Lung (tissue), 12 donors: Measurements from ENCODE around the gene ITGBL1. TPM values are rescaled to one million over a fixed set of nuclear protein-coding genes. Genes with fewer than 3 reads are reported as not detected.

Source experiments
- ATAC-seq: fragments of 200-7000 bp; cut with Tn5 transposase; one replicate; pipeline ENCODE4 v1.9.1; 2020; ENCODE audit warnings: moderate number of reproducible peaks; ENCODE audit not compliant: insufficient read depth, low FRiP score
- DNase-seq, 3 donors: peaks; one replicate each; pipeline ENCODE4 v3.0.0-alpha.2; 2013 to 2017
- H3K27ac ChIP-seq, 2 donors: one replicate each; pipeline ENCODE4 v1.5.1; 2013; ENCODE audit warnings: mild to moderate bottlenecking in 2 of 2, moderate library complexity in 2 of 2, control low read depth in 1 of 2, inconsistent platforms in 1 of 2, low read depth in 1 of 2, low read length in 1 of 2
- H3K27me3 ChIP-seq, 3 donors: one replicate each; pipeline ENCODE4 v1.5.1; 2013; ENCODE audit warnings: low read length in 2 of 3; ENCODE audit not compliant: control insufficient read depth in 3 of 3, insufficient read depth in 3 of 3
- H3K36me3 ChIP-seq, 4 donors: one replicate each; pipeline ENCODE4 v1.5.1; 2013; ENCODE audit warnings: low read length in 4 of 4, mild to moderate bottlenecking in 1 of 4, moderate library complexity in 1 of 4; ENCODE audit not compliant: control insufficient read depth in 4 of 4, insufficient read depth in 4 of 4
- H3K4me1 ChIP-seq, 5 donors: one replicate each; pipeline ENCODE4 v1.5.1; 2013; ENCODE audit warnings: low read length in 5 of 5, mild to moderate bottlenecking in 2 of 5, moderate library complexity in 1 of 5; ENCODE audit not compliant: control insufficient read depth in 5 of 5, insufficient read depth in 5 of 5
- H3K4me3 ChIP-seq: one replicate; pipeline ENCODE4 v1.5.1; 2013; ENCODE audit warnings: mild to moderate bottlenecking, control low read depth, moderate library complexity
- H3K9ac ChIP-seq, 2 donors: one replicate each; pipeline ENCODE4 v1.5.1; 2013; ENCODE audit warnings: low read length in 2 of 2, control low read depth in 1 of 2; ENCODE audit not compliant: insufficient read depth in 1 of 2
- H3K9me3 ChIP-seq, 4 donors: one replicate each; pipeline ENCODE4 v1.5.1; 2013; ENCODE audit warnings: low read length in 3 of 4, mild to moderate bottlenecking in 1 of 4, moderate library complexity in 1 of 4; ENCODE audit not compliant: control insufficient read depth in 4 of 4, insufficient read depth in 3 of 4
- CTCF ChIP-seq: IDR thresholded peaks from 2 replicates; pipeline ENCODE4 v1.5.1; 2012; ENCODE audit warnings: mild to moderate bottlenecking; ENCODE audit errors: control extremely low read depth, extremely low read depth
- WGBS, 2 donors: extraction: QIAGEN DNeasy Blood & Tissue Kit; methylation state at CpG; one replicate each; pipeline ENCODE4 v1.1.7; 2013; 5-methylcytosine and 5-hydroxymethylcytosine counted together
- polyA plus RNA-seq, 2 donors: library from polyadenylated mRNA; stranded (reverse); fragments of 200-250 nt; gene quantifications; one replicate each; pipeline ENCODE4 v1.2.1, GENCODE V29; 2013
- total RNA-seq, 2 donors: library from RNA; depleted of rRNA in 1 of 2; stranded (reverse); fragments of >200 nt in 1 of 2; gene quantifications; one replicate each; pipeline ENCODE4 v1.2.1, GENCODE V29; 2014 to 2021
- donor health status: control.
- donor health status: control.
- donor health status: Bipolar disorder and iron deficiency.
- donor health status: healthy.
- donor health status: DM: yes; HTN: yes; CAD: no.

ITGBL1 gene
- total and polyA plus RNA-seq, 4 donors = 1.1 to 7.2 (median 4.0) TPM

- ATAC-seq (no peak), DNase-seq (no peak)
- H3K9ac ChIP-seq = no peak overlapping the region
- no peak overlapping the region for H3K4me3 ChIP-seq
- WGBS, 2 donors = 61 to 69% methylated on average over 2 of the region's 2 CpGs
- H3K4me1 ChIP-seq = no peaks in the 10 kb centered on the region
- no peak overlapping the region for H3K27ac ChIP-seq
- H3K36me3 ChIP-seq = no peaks in the 10 kb centered on the region
- no peak for TF ChIP-seq CTCF
- no peaks in the 10 kb centered on the region for H3K27me3 ChIP-seq
- no peaks in the 10 kb centered on the region for H3K9me3 ChIP-seq
These were observed 274.2 kb downstream of the ITGBL1 start for GRCh38 chr13:101726681-101727080.

GRCh38 chr13:101727118-101727517, 274.6 kb downstream of the ITGBL1 start:
- WGBS, 2 donors = 41 to 55% methylated on average over 1 of the region's 1 CpG
- no peaks in the 10 kb centered on the region for H3K36me3 ChIP-seq
- H3K4me3 ChIP-seq = no peak overlapping the region
- DNase-seq (no peak), ATAC-seq (no peak)
- no peaks in the 10 kb centered on the region for H3K4me1 ChIP-seq
- H3K9me3 ChIP-seq = no peaks in the 10 kb centered on the region
- no peak overlapping the region for H3K27ac ChIP-seq
- H3K27me3 ChIP-seq = no peaks in the 10 kb centered on the region
- no peak for TF ChIP-seq CTCF
- no peak overlapping the region for H3K9ac ChIP-seq

- DNase-seq (no peak), ATAC-seq (no peak)
- H3K4me1 ChIP-seq = no peaks in the 10 kb centered on the region
- H3K9ac ChIP-seq = no peak overlapping the region
- TF ChIP-seq CTCF = no peak
- H3K27ac ChIP-seq = no peak overlapping the region
- no peak overlapping the region for H3K4me3 ChIP-seq
- no peaks in the 10 kb centered on the region for H3K27me3 ChIP-seq
- H3K36me3 ChIP-seq = no peaks in the 10 kb centered on the region
- no peaks in the 10 kb centered on the region for H3K9me3 ChIP-seq
These were observed 275.5 kb downstream of the ITGBL1 start for GRCh38 chr13:101728021-101728420.

GRCh38 chr13:101728615-101729014, 276.1 kb downstream of the ITGBL1 start:
- no peaks in the 10 kb centered on the region for H3K36me3 ChIP-seq
- no peak overlapping the region for H3K9ac ChIP-seq
- no peak for TF ChIP-seq CTCF
- no peaks in the 10 kb centered on the region for H3K9me3 ChIP-seq
- H3K4me1 ChIP-seq = no peaks in the 10 kb centered on the region
- ATAC-seq = no peak
- H3K27ac ChIP-seq = no peak overlapping the region
- 81 to 86% methylated on average over 3 of the region's 3 CpGs for WGBS, 2 donors
- DNase-seq = no peak
- H3K27me3 ChIP-seq = no peaks in the 10 kb centered on the region
- H3K4me3 ChIP-seq = no peak overlapping the region
